GM19035 (cell line): ENCODE data around the gene CLEC6A.
"Not testable (repeated sequence)": the region's sequence is repeated elsewhere in the genome, so short reads cannot be mapped to it uniquely, and the experiment has no call there.

ENCODE experiments used
- ATAC-seq: cut with Tn5 transposase; IDR thresholded peaks from one replicate; pipeline ENCODE4 v1.9.1; 2021; ENCODE audit not compliant: unreplicated experiment

The CLEC6A gene

DNA sequence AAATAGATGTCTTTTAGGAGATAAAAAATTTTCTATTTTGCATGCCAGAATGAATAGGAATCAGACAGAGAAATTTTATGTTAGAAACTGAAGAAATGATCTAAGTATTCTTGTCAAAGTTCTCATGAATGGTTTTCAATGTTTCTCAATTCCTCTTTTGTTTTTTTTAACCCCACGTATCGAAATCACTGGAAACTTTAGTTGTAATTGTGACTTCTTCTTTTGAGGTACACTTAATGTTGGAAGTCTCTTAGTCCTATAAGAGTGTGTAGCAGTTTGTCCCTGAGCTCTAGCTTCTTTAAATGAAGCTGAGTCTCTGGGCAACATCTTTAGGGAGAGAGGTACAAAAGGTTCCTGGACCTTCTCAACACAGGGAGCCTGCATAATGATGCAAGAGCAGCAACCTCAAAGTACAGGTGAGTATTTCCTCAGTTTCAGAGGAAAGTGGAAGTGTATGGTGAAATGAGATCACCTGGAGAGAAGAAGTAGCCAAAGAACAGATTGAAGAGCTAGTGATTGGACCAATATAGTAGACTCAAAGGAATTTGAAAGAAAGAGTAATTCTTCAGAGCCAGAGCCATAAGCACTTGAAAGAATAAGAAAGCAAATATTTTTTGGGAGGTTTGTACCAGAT, at the start of gene CLEC6A:
Gene CLEC6A (plus strand): TSS at position 236 of the 634 bp plus-strand sequence. CDS start 150 bp downstream, at position 386.
- ATAC-seq, result no peak

DNA sequence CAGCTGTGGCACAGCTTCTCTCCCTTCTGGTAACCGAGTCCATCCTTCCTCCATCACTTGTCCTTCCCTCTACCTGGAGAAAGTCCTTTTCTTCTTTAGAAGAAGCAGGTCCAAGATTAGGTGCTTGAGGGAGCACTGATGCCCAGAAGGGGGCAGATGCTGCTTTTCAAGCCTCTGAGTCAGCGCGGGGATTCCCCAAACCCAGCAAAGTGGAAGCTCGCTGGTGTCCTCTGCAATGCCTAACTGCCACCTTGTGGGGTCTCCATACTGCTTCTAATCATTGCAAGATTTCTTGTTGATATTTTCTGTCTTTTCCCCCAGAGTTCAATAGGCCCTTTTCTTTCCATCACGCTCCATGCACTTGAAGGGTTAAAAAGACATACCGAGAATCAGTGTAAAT, 36.2 kb upstream of the CLEC6A start:
- ATAC-seq, result not testable (repeated sequence)

DNA sequence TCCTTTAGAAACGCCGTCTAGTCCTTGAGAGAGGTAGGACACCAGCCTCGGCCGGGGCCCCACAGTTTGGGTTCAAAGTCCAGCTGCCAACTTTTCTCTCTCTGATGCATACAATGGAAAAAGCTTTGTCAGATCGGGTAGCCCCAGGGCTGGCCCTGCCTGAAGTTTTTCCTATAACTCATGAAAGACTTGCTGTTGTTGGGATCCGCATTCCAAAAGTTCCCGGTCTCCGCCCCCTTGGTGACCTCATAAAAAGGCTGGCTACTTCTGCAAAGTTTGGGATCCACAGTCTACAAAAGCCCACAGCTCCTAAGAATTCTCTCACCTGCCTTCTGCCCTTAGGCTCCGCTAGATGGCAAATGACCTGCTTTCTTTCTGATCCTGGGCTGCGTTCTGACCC, 35.3 kb upstream of the CLEC6A start:
- no peak for ATAC-seq

DNA sequence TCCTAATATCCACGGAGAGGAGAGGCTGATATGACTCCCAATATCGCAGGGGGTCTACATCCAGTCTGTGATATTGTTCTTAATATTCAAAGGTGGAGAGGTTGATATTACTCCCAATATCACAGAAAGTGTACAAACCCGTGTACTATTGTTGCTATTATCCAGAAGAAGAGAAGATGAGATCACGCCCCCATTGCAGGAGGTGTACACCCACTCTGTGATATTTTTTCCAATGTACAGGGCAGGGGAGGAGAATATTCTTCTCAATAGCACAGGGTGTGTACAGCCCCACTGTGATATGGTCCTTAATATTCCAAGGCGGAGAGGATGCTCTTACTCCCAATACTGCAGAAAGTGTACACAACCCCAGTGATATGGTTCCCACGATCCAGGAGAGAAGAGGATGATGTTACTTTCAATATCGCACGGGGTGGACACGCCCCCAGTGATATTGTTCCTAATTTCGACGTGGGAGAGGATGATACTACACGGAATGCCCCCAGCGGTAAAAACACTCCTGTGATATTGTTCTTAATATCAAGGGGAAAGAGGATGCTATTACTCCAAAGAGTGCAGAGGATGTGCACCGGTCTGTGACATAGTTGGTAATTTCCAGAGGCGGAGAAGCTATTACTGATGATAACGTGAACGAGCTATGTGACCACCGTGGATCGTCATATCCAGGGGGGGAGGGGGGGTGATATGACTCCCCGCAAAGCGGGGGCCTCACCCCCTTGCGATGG, 11.1 kb upstream of the CLEC6A start:
- not testable (repeated sequence) for ATAC-seq

DNA sequence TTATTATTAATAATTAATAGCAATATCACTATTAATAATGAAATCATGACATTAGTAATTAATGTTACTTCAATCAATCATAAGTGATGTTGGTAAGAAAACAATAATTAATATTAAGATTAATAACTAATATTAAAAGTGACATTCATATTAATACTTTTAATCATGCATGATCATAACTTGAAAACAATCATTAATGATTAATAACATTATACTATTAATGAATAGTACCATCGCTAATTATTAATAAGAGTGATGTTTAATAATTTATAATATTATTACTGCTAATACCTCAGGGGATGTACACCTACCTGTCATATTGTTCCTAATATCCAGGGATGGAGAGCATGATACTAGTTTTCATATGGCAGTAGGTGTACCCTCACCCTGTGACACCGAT, 10.0 kb upstream of the CLEC6A start:
- ATAC-seq, result no peak

DNA sequence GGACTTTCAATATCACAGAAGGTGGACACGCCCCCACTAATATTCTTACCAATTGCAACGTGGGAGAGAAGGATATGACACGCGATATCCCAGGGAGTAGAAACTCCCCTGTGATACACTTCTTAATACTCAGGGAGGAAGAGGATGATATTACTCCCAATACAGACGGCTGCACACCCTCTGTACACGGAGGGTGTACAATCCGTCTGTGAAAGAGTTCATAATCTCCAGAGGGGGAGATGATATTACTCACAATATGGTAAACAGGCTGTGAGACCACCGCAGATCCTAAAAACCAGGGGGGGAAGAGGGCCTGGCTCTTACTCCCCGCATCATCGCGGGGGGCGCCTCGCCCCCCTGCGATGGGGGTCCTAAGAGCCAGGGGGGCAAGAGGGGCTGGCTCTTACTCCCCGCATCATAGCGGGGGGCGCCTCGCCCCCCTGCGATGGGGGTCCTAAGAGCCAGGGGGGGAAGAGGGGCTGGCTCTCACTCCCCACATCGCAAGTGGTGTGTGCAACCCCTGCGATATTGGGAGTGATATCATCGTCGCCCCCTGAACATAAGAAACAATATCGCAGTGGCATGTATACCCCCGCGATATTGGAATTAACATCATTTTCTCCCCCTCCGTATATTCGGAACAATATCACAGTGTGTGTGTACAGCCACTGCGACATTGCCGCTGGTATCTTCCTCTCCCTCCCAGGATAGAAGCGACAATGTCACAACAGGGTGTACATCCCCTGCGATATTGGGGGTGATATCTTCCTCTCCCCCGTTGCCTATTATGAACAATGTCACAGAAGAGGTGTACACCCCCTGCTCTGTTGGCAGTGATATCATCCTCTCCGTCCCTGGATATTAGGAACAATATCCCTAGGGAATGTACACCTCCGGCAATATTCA, 8.9 kb upstream of the CLEC6A start:
- no peak for ATAC-seq

DNA sequence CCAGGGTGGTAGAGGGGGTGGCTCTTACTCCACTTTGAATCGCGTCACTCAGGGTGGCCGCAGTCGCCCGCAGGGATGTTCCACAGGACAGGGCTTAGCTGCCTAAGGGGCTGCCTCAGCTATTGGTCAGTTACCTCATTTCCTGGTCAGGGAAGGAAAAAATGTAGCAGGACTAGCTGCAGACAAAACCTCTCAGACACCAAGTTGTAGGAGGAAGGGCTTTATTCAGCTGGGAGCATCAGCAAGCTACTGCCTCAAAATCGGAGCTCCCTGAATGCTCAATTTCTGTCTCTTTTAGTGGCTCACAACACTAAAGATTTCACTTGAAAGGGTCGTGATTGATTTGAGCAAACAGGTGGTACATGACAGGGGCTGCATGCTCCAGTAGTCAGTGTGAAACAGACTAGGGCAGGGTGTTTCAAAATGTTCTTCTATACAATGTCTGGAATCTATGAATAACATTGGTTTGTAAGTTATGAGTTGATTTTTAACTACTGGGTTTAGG, 6.4 kb upstream of the CLEC6A start:
- ATAC-seq, result no peak

DNA sequence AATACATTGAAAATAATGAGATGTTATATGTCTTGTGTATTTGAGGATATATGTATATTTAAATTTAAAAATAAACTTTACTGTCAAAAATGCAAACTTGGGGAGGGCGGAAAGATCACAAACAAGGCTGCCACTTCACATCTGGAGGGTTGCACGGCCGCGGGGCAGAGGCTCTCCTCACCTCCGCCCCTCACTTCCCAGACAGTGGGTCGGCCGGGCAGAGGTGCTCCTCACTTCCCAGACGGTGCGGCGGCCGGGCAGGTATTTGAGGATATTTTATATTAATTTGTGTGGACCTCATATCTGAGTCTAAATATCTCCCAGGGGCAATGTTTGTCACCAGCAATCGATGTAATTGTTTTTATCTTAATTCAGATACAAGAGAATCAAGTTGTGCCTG, 3.7 kb upstream of the CLEC6A start:
- no peak for ATAC-seq

DNA sequence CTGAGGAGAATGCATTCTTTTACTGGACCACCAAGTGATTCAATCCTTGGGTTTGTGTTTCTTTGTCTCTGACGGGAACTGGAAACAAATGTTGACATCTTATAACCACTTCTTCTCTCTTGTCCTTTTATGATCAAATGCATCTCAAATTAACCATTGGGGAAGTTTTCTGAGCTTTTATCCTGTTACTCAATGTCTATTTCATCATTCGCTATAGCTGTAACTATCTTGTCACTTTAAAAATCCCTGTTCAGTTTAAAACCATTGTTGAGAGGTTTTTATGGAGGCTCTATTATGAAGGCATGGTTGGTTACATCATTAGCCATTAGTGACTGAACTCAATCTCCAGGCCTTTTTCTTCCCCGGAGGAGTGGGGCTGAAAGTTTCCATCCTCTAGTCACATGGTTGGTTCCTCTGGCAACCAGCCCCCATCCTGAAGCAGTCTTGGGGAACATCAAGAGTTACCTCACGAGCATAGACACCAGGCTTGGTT, 2.7 kb upstream of the CLEC6A start:
- ATAC-seq, result no peak

DNA sequence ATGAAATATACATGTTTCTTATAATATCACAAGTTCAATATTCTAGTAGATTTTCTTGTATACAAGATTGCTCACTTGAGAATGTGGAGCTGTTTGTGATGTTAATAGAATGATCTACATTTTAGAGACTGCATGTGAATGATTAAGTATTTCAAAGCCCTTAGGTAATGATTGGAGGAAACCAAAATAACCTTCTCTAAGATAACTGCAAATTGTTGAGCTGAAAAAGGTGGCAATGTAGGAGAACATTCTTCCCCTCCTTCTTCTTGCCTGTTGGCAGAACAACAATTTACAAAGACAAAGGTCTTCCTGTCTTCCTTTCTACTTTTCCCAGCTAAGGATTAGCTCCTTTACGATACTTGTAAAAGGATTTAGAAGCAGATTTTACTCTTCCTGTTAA, 2.0 kb upstream of the CLEC6A start:
- no peak for ATAC-seq

DNA sequence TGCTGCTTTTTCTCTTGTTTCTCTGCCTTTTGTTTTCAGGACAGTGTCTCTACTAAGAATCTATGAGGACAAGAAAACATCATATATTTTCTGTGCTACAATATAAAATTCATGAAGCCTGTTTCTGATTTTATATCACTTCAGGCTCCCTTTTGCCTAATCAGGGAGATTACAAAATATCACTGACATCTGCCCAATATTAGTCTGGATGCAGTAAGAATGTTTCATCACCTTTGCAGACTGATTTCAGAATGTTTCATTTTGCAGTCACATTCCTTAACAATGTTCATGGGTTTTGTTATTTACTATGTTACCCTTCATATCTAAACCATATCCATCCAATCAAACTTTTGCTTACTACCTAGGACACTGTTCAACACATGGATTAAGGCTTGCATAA, 491 bp upstream of the CLEC6A start:
- no peak for ATAC-seq

DNA sequence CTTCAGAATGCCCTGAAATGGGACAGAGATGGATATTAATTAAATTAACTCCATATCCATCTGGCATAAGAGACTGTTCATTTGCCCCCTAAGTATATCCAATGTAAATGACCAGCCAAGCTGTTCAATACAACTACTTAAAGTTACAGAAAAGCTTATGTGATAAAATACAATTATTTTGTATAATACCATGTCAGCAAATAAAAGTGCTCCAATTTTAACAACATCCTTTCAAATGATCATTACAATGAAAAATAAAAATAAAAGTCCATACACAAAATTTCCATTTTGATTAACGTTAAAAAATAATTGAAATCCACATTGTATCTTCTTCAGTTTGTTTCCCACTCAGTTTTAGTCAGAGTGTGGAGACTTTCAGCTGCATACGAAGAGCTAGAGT, 5.7 kb downstream of the CLEC6A start:
- no peak for ATAC-seq

DNA sequence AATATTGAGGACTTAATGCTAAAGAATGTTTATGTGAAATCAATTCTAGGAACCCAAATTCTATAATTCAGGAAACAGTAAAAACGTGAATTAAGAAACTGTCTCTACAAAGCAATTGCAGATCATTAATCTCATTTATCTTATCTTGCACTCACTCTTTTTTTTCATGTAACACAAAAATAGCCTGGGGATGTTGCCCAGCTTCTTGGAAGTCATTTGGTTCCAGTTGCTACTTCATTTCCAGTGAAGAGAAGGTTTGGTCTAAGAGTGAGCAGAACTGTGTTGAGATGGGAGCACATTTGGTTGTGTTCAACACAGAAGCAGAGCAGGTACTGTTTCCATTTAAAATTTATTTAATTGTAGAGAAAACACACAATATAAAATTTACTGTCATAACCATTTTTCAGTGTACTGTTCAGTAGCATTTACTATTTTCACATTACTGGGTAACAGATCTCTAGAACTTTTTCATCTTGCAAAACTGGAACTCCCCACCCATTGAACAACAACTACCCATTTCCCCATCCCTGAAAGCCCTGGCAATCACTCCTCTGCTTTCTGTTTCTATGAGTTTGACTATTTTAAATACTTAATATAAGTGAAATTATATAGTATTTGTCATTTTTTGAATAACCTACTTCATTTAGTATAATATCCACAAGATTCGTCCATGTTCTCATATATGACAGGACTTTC, 9.7 kb downstream of the CLEC6A start:
- no peak for ATAC-seq

DNA sequence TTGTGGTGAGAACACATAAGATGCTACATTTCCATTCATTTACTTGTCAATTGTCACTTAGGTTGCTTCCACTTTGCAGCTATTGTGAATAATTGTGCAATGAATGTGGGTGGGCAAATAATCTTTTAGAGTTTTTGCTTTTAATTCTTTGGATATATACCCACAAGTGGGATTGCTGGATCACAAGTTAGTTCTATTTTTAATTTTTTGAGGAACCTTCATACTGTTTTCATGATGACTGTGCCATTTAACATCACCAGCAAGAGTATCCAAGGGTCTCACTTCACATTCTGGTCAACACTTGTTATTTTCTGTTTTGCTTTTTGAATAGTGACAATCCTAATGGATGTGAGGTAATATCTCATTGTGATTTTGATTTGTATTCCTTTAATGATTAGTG, 10.5 kb downstream of the CLEC6A start:
- ATAC-seq, result no peak

DNA sequence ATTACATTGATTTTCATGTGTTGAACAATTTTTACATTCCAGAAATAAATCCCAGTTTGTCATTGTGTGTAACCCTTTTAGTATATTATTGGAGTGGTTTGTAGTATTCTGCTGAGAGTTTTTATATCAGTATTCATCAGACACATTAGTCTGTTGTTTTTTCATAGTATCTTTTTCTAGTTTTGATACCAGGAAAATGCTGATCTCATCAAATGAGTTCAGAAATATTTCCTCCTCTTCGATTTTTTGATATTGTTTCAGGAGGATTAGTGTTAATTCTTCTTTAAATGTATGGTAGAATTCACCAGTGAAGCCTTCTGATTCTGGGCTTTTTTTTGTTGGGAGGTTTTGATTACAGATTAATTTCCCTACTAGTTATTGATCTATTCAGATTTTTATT, 15.3 kb downstream of the CLEC6A start:
- no peak for ATAC-seq

DNA sequence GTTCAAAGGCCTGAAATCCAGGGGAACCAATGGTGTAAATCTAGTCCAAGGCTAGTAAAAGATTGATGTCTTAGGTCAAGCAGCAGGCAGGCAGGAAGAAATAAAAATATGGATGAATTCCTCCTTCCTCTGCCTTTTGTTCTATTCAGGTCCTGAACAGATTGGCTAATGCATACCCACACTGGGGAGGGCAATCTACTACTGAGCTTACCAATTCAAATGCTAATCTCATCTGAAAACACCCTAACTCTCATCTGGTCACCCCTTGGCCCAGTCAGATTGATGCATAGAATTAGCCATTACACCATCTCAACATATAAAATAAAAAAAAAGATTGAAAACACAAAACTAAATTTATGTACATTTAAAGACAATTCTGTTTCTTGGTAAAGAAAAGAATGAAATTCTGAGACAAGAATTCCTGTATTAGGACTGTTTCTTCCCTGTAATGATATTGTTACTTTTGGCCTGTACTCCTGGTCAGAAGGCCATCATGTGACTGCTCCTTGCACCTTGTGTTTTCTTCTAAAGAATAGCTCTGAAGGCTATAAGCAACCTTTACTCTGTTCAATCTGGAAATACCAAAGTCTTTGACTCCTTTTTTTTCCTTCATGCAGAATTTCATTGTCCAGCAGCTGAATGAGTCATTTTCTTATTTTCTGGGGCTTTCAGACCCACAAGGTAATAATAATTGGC, 19.9 kb downstream of the CLEC6A start:
- ATAC-seq, result no peak

DNA sequence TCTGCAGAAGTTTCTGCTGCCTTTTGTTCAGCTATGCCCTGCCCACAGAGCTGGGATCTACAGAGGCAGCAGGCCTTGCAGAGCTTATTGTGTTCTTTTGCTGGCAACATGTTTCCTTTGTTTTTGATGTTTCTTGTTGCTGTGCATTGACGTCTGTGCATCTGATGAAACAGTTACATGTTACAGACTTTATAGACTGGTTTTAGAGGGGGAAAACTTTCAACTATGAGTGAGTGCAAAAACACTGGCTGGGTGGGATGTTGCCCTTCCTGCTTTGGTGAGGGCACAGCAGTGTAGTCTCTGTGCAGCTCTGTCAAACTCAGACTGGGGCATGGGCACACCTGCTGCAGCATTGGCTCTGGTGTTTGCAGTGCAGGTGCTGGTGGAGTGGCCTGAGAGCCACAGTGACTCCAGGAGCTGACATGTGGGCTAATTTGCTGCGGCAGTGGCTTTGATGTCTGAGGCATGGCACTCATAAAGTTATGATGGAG, 26.9 kb downstream of the CLEC6A start:
- ATAC-seq, result no peak

DNA sequence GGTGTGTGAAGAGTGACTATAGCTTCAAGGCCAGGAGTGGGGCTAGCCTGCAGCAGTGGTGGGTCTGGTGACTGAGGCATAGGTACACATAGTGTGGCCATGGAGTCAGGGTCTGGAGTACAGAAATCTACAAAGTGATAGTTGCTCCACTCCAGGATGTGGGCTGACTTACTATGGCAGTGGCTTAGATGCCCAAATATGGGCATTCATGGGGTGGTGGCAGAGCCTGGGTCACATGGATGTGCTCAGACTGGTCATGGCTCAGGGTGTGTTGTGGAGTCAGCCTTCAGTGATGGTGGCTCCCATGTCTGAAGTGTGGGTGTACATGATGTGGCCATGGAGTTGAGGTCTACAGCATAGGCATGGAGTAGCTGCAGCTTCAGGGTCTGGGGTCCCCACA, 27.3 kb downstream of the CLEC6A start:
- ATAC-seq, result no peak

DNA sequence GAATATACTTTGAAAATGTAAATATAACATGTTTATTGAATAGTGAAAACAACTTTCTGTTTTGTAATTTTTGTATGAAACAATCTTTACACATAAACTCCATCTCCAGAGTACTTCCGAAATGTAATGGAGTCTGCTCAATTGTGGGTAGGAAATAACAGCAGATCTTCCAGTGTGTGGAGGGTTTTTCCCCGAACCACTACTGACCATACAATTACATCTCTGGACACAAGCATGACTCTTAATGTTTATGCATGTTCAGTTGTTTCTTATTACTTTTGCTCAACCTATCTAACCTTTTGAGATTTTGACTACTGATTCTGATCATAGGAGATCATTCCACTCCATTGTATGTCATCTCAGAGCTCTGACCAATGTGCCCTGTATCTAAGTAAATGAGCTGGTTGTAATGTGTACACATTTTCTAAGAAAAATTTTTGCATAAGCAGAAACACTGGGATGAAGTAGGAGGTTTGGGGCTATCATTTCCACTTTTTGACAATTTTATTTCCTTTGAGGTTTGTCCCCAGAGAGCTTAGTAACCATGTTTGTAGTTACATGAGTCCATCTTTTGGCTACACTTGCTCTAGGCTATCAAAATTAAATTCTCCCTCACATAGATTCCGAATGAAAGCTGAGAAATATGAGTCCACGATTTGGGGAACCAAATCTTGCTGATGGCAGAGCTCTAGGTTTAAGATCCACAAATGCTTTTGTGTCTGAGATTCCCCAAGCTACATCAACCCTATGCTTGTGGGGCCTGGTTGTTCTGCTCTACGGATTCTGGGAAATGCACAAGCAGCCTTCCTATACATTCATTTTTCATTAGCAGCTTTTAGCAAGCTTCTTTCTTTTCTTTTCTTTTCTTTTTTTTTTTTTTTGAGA, 36.1 kb downstream of the CLEC6A start:
- no peak for ATAC-seq
